Measurements from ENCODE around the gene HUNK. TPM values are rescaled to one million over a fixed set of nuclear protein-coding genes. Genes with fewer than 3 reads are reported as not detected.
A peak's percentile ranks its signal among the peaks of the same experiment; 100 is the strongest.

Gene HUNK
- total and polyA plus RNA-seq, 5 experiments from 2014 or later, result 0.05 to 0.74 (median 0.23) TPM; not detected in 2

- Mint-ChIP-seq H3K4me1 (no peaks in the 10 kb centered on the region), H3K27ac (no peak overlapping the region), H3K36me3 (peaks cover 0 to 2% (median 0%) of the 10 kb centered on the region in 3 donors), H3K4me3 (no peak overlapping the region), H3K9me3 (no peaks in the 10 kb centered on the region), H3K27me3 (peaks cover 2 to 25% (median 7%) of the 10 kb centered on the region in 5 donors)
- no peak for DNase-seq
- POLR2A ChIA-PET, result no interaction called here
- no peak for ATAC-seq
These were observed 44.3 kb downstream of the HUNK start for GRCh38 chr21:31917108-31917507.

- Mint-ChIP-seq H3K4me1 (no peaks in the 10 kb centered on the region), H3K4me3 (no peak overlapping the region), H3K27me3 (peaks cover 2 to 14% (median 8%) of the 10 kb centered on the region in 5 donors), H3K9me3 (no peaks in the 10 kb centered on the region), H3K27ac (no peak overlapping the region), H3K36me3 (no peaks in the 10 kb centered on the region)
- POLR2A ChIA-PET, result no interaction called here
- no peak for ATAC-seq
- DNase-seq, result no peak
These were observed 45.5 kb downstream of the HUNK start for GRCh38 chr21:31918250-31918775.

- no peaks in the 10 kb centered on the region for H3K36me3 Mint-ChIP-seq
- POLR2A ChIA-PET, result interaction anchor here (0.6 kb wide), 1 partner anchor 9 kb away, joined by 3 read pairs; no protein-coding TSS in a partner anchor
These were observed 47.5 kb downstream of the HUNK start for GRCh38 chr21:31920275-31920674.

GRCh38 chr21:31921079-31921478, 48.3 kb downstream of the HUNK start:
- Mint-ChIP-seq H3K4me3 (no peak overlapping the region), H3K36me3 (no peaks in the 10 kb centered on the region), H3K27me3 (peaks cover 2 to 9% (median 8%) of the 10 kb centered on the region in 5 donors), H3K9me3 (peaks cover 0 to 6% (median 0%) of the 10 kb centered on the region in 9 donors), H3K27ac (no peak overlapping the region), H3K4me1 (no peaks in the 10 kb centered on the region)
- no peak for DNase-seq
- ATAC-seq, result no peak
- POLR2A ChIA-PET, result interaction anchor here (0.6 kb wide), 1 partner anchor 13 kb away, joined by 4 read pairs; no protein-coding TSS in a partner anchor

More at GRCh38 chr21:31920275-31920674, 47.5 kb downstream of the HUNK start:
- no peak for DNase-seq
- Mint-ChIP-seq H3K27ac (peak overlapping the region in 1 of 10 donors; percentile 19), H3K9me3 (peaks cover 0 to 3% (median 0%) of the 10 kb centered on the region in 9 donors), H3K4me1 (no peaks in the 10 kb centered on the region), H3K4me3 (no peak overlapping the region), H3K27me3 (peaks cover 2 to 9% (median 7%) of the 10 kb centered on the region in 5 donors)
- no peak for ATAC-seq

- Mint-ChIP-seq H3K4me1 (no peaks in the 10 kb centered on the region), H3K9me3 (peaks cover 0 to 11% (median 3%) of the 10 kb centered on the region in 9 donors), H3K27me3 (peaks cover 2 to 9% (median 8%) of the 10 kb centered on the region in 5 donors), H3K27ac (peak overlapping the region in 2 of 10 donors; percentile 0 to 20), H3K36me3 (peaks cover 0 to 3% (median 0%) of the 10 kb centered on the region in 3 donors), H3K4me3 (no peak overlapping the region)
- no peak for DNase-seq
- POLR2A ChIA-PET, result no interaction called here
- ATAC-seq, result no peak
These were observed 50.1 kb downstream of the HUNK start for GRCh38 chr21:31922881-31923280.

- ATAC-seq, result no peak
- peaks cover 0 to 3% (median 0%) of the 10 kb centered on the region in 3 donors for H3K36me3 Mint-ChIP-seq
- H3K9me3 Mint-ChIP-seq, result peaks cover 0 to 11% (median 3%) of the 10 kb centered on the region in 9 donors
- H3K4me3 Mint-ChIP-seq, result no peak overlapping the region
- no peak overlapping the region for H3K27ac Mint-ChIP-seq
- POLR2A ChIA-PET, result no interaction called here
- H3K27me3 Mint-ChIP-seq, result peaks cover 0 to 9% (median 7%) of the 10 kb centered on the region in 5 donors
- H3K4me1 Mint-ChIP-seq, result no peaks in the 10 kb centered on the region
- DNase-seq, result no peak
These were observed 50.9 kb downstream of the HUNK start for GRCh38 chr21:31923756-31924155.

- Mint-ChIP-seq H3K27ac (no peak overlapping the region), H3K9me3 (peaks cover 0 to 11% (median 3%) of the 10 kb centered on the region in 9 donors), H3K4me3 (no peak overlapping the region)
These were observed 51.7 kb downstream of the HUNK start for GRCh38 chr21:31924548-31924947.

GRCh38 chr21:31926498-31926897, 53.7 kb downstream of the HUNK start:
- no peaks in the 10 kb centered on the region for H3K4me1 Mint-ChIP-seq
- POLR2A ChIA-PET, result no interaction called here
- no peak overlapping the region for H3K4me3 Mint-ChIP-seq
- H3K9me3 Mint-ChIP-seq, result peaks cover 0 to 11% (median 3%) of the 10 kb centered on the region in 9 donors
- H3K36me3 Mint-ChIP-seq, result peaks cover 0 to 3% (median 0%) of the 10 kb centered on the region in 3 donors
- DNase-seq, result no peak
- ATAC-seq, result no peak
- no peak overlapping the region for H3K27ac Mint-ChIP-seq
- peaks cover 0 to 13% (median 8%) of the 10 kb centered on the region in 5 donors for H3K27me3 Mint-ChIP-seq

More at GRCh38 chr21:31924548-31924947, 51.7 kb downstream of the HUNK start:
- POLR2A ChIA-PET, result interaction anchor here (0.6 kb wide), 1 partner anchor 15 kb away, joined by 3 read pairs; no protein-coding TSS in a partner anchor
- Mint-ChIP-seq H3K27me3 (peaks cover 0 to 9% (median 6%) of the 10 kb centered on the region in 5 donors), H3K4me1 (no peaks in the 10 kb centered on the region), H3K36me3 (peaks cover 0 to 3% (median 0%) of the 10 kb centered on the region in 3 donors)
- no peak for DNase-seq
- ATAC-seq, result no peak

- POLR2A ChIA-PET, result no interaction called here
- Mint-ChIP-seq H3K27ac (no peak overlapping the region), H3K4me1 (peaks cover 0 to 10% (median 5%) of the 10 kb centered on the region in 4 donors), H3K27me3 (peaks cover 5 to 18% (median 11%) of the 10 kb centered on the region in 5 donors), H3K36me3 (peaks cover 0 to 3% (median 0%) of the 10 kb centered on the region in 3 donors), H3K9me3 (peaks cover 0 to 11% (median 3%) of the 10 kb centered on the region in 9 donors), H3K4me3 (no peak overlapping the region)
- ATAC-seq (no peak), DNase-seq (no peak)
These were observed 55.0 kb downstream of the HUNK start for GRCh38 chr21:31927689-31928353.

- Mint-ChIP-seq H3K9me3 (peaks cover 0 to 11% (median 3%) of the 10 kb centered on the region in 9 donors), H3K4me3 (no peak overlapping the region), H3K36me3 (peaks cover 0 to 3% (median 0%) of the 10 kb centered on the region in 3 donors), H3K27me3 (peaks cover 5 to 16% (median 8%) of the 10 kb centered on the region in 5 donors), H3K4me1 (peaks cover under 1 to 13% (median 5%) of the 10 kb centered on the region in 4 donors), H3K27ac (no peak overlapping the region)
- ATAC-seq, result no peak
- no peak for DNase-seq
- POLR2A ChIA-PET, result no interaction called here
These were observed 55.8 kb downstream of the HUNK start for GRCh38 chr21:31928656-31929055.

GRCh38 chr21:31929548-31929947, 56.7 kb downstream of the HUNK start:
- DNase-seq, result no peak
- H3K27me3 Mint-ChIP-seq, result peaks cover 5 to 16% (median 8%) of the 10 kb centered on the region in 5 donors

GRCh38 chr21:31930001-31930400, 57.2 kb downstream of the HUNK start:
- peaks cover 5 to 17% (median 8%) of the 10 kb centered on the region in 5 donors for H3K27me3 Mint-ChIP-seq
- no peak overlapping the region for H3K4me3 Mint-ChIP-seq
- ATAC-seq, result no peak
- no peak overlapping the region for H3K27ac Mint-ChIP-seq
- peaks cover 3 to 18% (median 6%) of the 10 kb centered on the region in 4 donors for H3K4me1 Mint-ChIP-seq
- H3K36me3 Mint-ChIP-seq, result peaks cover 0 to 3% (median 0%) of the 10 kb centered on the region in 3 donors
- POLR2A ChIA-PET, result no interaction called here
- DNase-seq, result no peak
- H3K9me3 Mint-ChIP-seq, result peaks cover 0 to 11% (median 4%) of the 10 kb centered on the region in 9 donors

More at GRCh38 chr21:31929548-31929947, 56.7 kb downstream of the HUNK start:
- POLR2A ChIA-PET, result interaction anchor here (0.7 kb wide), 2 partner anchors 10 to 13 kb away, joined by 3 read pairs; no protein-coding TSS in a partner anchor
- Mint-ChIP-seq H3K36me3 (peaks cover 0 to 3% (median 0%) of the 10 kb centered on the region in 3 donors), H3K27ac (no peak overlapping the region), H3K4me1 (peaks cover 3 to 17% (median 6%) of the 10 kb centered on the region in 4 donors), H3K9me3 (peaks cover 0 to 11% (median 4%) of the 10 kb centered on the region in 9 donors), H3K4me3 (no peak overlapping the region)
- ATAC-seq, result no peak
